Heart left ventricle (tissue), 16 donors: ENCODE measurements around the gene TTI1. TPM values are rescaled to one million over a fixed set of nuclear protein-coding genes. Genes with fewer than 3 reads are reported as not detected.

Source experiments
- ATAC-seq, 4 donors: fragments of 200-7000 bp; cut with Tn5 transposase; one replicate each; pipeline ENCODE4 v1.9.1; 2020 to 2022; ENCODE audit warnings: moderate library complexity in 4 of 4, mild to moderate bottlenecking in 3 of 4, moderate number of reproducible peaks in 1 of 4
- DNase-seq, 5 donors: peaks; one replicate each; pipeline ENCODE4 v3.0.0-alpha.2; 2020
- H3K27ac ChIP-seq, 12 donors: fragments of 200-600 bp; sonication (generic) in 4 of 12; one replicate each; pipeline versions ENCODE4 v1.5.0 to v1.8.0; 2016 to 2022; ENCODE audit warnings: mild to moderate bottlenecking in 2 of 12
- H3K27me3 ChIP-seq, 9 donors: fragments of 200-600 bp; sonication (generic) in 2 of 9; one replicate each; pipeline versions ENCODE4 v1.5.1 to v1.8.0; 2016 to 2022; ENCODE audit warnings: mild to moderate bottlenecking in 3 of 9
- H3K36me3 ChIP-seq, 9 donors: fragments of 200-600 bp; sonication (generic) in 2 of 9; one replicate each; pipeline versions ENCODE4 v1.5.0 to v1.8.0; 2018 to 2022; ENCODE audit warnings: mild to moderate bottlenecking in 2 of 9
- H3K4me1 ChIP-seq, 12 donors: fragments of 200-600 bp; sonication (generic) in 4 of 12; one replicate each; pipeline versions ENCODE4 v1.5.0 to v1.8.0; 2016 to 2022; ENCODE audit warnings: mild to moderate bottlenecking in 3 of 12
- H3K4me3 ChIP-seq, 12 donors: fragments of 200-600 bp; sonication (generic) in 4 of 12; one replicate each; pipeline versions ENCODE4 v1.5.0 to v1.8.0; 2017 to 2022; ENCODE audit warnings: mild to moderate bottlenecking in 9 of 12, moderate library complexity in 4 of 12
- H3K9me3 ChIP-seq, 12 donors: fragments of 200-600 bp; sonication (generic) in 4 of 12; one replicate each; pipeline versions ENCODE4 v1.5.0 to v1.8.0; 2016 to 2022; ENCODE audit warnings: mild to moderate bottlenecking in 1 of 12
- CTCF ChIP-seq, 12 donors: fragments of 200-600 bp; sonication (generic) in 4 of 12; IDR thresholded peaks; one replicate each; pipeline versions ENCODE4 v1.5.0 to v1.8.0; 2018 to 2022; ENCODE audit warnings: antibody characterized with exemption in 12 of 12, mild to moderate bottlenecking in 5 of 12
- POLR2A ChIP-seq, 2 donors: fragments of 450-650 bp; IDR thresholded peaks; one replicate each; pipeline ENCODE4 v1.6.1; 2017; ENCODE audit warnings: antibody characterized with exemption in 2 of 2, mild to moderate bottlenecking in 2 of 2, moderate library complexity in 2 of 2
- WGBS, 4 donors: extraction: QIAGEN DNeasy Blood & Tissue Kit in 2 of 4; methylation state at CpG; one replicate each; pipeline versions ENCODE4 v1.1.5 to v1.1.7; 2013 to 2018; 5-methylcytosine and 5-hydroxymethylcytosine counted together
- intact Hi-C, 10 donors: fragments of 100-400 bp; cut with DNase I; formaldehyde crosslinking; loops; one replicate each; pipeline versions ENCODE4 v1.11.1 to v1.14.2; 2022
- polyA plus RNA-seq, 2 donors: library from polyadenylated mRNA; stranded (reverse); fragments of 200-250 nt; gene quantifications; one replicate each; pipeline ENCODE4 v1.2.3, GENCODE V29; 2013
- total RNA-seq, 9 donors: library from RNA; depleted of rRNA in 2 of 9; stranded (reverse); fragments of >200 nt in 2 of 9; fragmentation: NEBNext Ultra II Directional in 3 of 9; extraction: Animal tissue kit (Norgen Biotek cat#: 25700) in 3 of 9; gene quantifications; one replicate each; pipeline versions ENCODE4 v1.1.0 to v1.2.4, GENCODE V29; 2016 to 2023
- donor health status: ischemic (EF 13 %, LVEDD 7.1; RV severe dilation, severe dysfunction).
- donor health status: healthy with polysubstance abuse.
- donor health status: DM: no; HTN: yes; CAD: no.
- donor health status: DM: no; HTN: no; CAD: no.
- donor health status: ischemic (EF 25% LVEDD 6.9; RV normal size, moderate dysfunction).
- donor health status: ischemic (EF 25% LVEDD 5.7; RV mildly dilated, moderate dysfunction).
- donor health status: healthy.
- donor health status: DM: yes; HTN: yes; CAD: no.
- donor health status: ischemic (EF 35%, LVEDD 5.7; RV mildly dilated, moderate dysfunction).
- donor health status: nonischemic (EF 11% LVEDD 7.7; RV severe dilation, severe dysfunction).
- donor health status: DM: yes; HTN: yes; CAD: no.
- donor health status: PGD.
- donor health status: ischemic (EF 29% LVEDD 5.4; RV normal size, mild dysfunction).
- donor health status: nonischemic (EF 23%, LVEDD 6.1; RV moderate dilation, normal function).

The TTI1 gene
- total and polyA plus RNA-seq, 11 donors, result 7.3 to 13.3 (median 11.0) TPM

GRCh38 chr20:38034961-38035360 is 1.7 kb upstream of the TTI1 start:
- ATAC-seq (no peak), DNase-seq (no peak)
- Histone ChIP-seq H3K27me3 (no peaks in the 10 kb centered on the region), H3K27ac (peak overlapping the region in 2 of 12 donors; percentile 95 to 96), H3K4me1 (peaks cover 6 to 61% (median 47%) of the 10 kb centered on the region in 12 donors), H3K9me3 (no peaks in the 10 kb centered on the region), H3K36me3 (peaks cover 0 to 28% (median 9%) of the 10 kb centered on the region in 9 donors), H3K4me3 (peak overlapping the region in 11 of 12 donors; percentile 69 to 98 (median 86))
- intact Hi-C loops, result loop anchor here in 1 of 10 donors (10.0 kb wide), 1 partner anchor 470 kb away; no protein-coding TSS in a partner anchor
- 74 to 83% (median 76%) methylated on average over 6 of the region's 6 CpGs for WGBS, 4 donors
- TF ChIP-seq CTCF (IDR thresholded peaks at IDR 0.05), result no peak

DNA sequence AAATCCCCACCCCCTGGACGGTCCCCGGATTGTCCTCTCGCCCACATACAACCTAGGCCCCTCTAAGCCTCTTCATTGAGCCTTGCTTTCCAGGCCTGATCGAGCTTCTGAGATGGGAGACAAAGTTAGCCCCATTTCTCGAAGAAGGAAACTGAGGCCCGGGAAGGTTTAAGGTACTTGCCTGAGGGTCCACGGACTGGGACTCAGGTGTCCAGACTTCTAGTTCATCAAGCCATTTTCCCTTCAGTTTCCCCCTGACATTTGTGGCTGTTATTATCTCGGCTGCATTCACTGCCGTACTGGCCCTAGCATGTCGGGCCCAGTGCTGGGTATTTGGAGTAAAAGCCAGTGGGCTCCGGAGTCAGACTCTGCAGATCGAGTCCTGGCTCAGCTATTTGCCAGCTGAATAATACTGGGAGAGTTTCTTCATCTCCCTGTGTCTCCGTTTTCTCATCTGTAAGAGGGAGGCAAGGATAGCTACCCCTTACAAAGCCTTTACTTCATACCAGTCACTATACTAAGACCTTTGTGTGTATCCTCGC is 923 bp upstream of the TTI1 start:
- Histone ChIP-seq H3K27ac (peak overlapping the region; percentile 88 to 100 (median 95)), H3K9me3 (peaks cover 0 to 6% (median 0%) of the 10 kb centered on the region in 12 donors), H3K36me3 (peaks cover 0 to 23% (median 6%) of the 10 kb centered on the region in 9 donors), H3K27me3 (no peaks in the 10 kb centered on the region), H3K4me1 (peaks cover 6 to 61% (median 47%) of the 10 kb centered on the region in 12 donors), H3K4me3 (peak overlapping the region; percentile 42 to 98 (median 84))
- intact Hi-C loops, result loop anchor here in 1 of 10 donors (10.0 kb wide), 1 partner anchor 469 kb away; no protein-coding TSS in a partner anchor
- DNase-seq (no peak), ATAC-seq (peak; percentile 2 to 28 (median 22))
- TF ChIP-seq CTCF (IDR thresholded peaks at IDR 0.05), result no peak
- TF ChIP-seq POLR2A (IDR thresholded peaks at IDR 0.05), result no peak
- WGBS, 4 donors, result 7 to 11% (median 9%) methylated on average over 14 of the region's 14 CpGs

DNA sequence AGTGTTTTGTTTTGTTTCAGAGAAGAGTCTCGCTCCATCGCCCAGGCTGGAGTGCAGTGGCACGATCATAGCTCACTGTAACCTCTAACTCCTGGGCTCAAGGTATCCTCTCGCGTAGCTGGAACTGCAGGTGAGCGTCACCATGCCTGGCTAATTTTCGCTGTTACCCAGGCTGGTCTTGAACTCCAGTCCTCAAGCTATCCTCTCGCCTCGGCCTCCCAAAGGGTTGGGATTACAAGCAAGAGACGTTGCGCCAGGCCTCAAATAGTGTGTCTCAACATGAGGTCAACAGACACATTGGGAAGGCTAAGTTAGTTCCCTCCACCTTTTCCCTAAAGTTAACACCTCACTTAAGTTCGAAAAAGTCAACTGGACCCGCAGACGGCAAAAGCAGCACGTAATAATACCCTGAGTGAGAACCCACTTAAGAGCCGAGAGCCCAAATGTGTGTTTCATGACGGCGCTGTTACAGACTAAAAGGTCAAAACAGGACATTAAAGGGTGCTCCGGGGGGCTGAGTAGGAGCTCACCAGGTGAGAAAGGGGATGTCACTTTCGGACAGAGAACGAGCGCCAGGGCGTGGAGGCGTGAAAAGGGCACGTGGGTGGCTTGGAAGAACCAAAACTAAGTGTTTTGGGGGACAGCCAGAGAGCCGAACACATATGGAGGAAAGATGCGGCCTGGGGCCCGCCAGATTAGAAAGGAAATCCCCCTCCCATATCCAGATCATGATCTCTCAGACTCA is 499 bp downstream of the TTI1 start:
- peaks cover 6 to 57% (median 46%) of the 10 kb centered on the region in 12 donors for H3K4me1 ChIP-seq
- H3K9me3 ChIP-seq, result peaks cover 0 to 6% (median 0%) of the 10 kb centered on the region in 12 donors
- peaks cover 0 to 23% (median 6%) of the 10 kb centered on the region in 9 donors for H3K36me3 ChIP-seq
- WGBS, 4 donors, result 25 to 32% (median 29%) methylated on average over 24 to 28 of the region's 28 CpGs
- intact Hi-C loops, result loop anchor here in 1 of 10 donors (10.0 kb wide), 1 partner anchor 468 kb away; no protein-coding TSS in a partner anchor
- TF ChIP-seq POLR2A (IDR thresholded peaks at IDR 0.05), result no peak
- no peak for TF ChIP-seq CTCF (IDR thresholded peaks at IDR 0.05)
- H3K27ac ChIP-seq, result peak overlapping the region; percentile 88 to 100 (median 95)
- H3K27me3 ChIP-seq, result no peaks in the 10 kb centered on the region
- DNase-seq (peak in 2 of 5 donors; percentile 34 to 61), ATAC-seq (peak in 1 of 4 donors; percentile 49)
- H3K4me3 ChIP-seq, result peak overlapping the region; percentile 42 to 98 (median 84)

DNA sequence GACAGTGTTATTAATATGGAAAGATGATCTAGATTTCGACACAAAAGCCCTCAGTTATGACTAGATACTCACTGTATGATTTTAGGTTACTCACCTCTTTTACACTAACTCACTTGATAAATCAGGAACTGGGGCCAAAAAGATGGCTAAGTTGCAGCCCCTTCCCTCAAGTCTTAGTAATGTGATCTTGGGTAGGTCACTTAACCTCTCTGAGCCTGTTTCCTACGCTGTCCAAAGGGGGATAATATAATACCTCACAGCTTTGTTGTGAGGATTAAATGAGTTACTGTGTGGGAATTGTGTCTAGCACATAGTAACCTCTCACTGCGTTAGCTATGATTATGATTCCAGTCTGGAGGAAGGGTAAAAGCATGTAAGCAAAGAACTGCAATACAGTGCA is 1.3 kb downstream of the TTI1 start:
- no peak for ATAC-seq

More for the DNA sequence above, 1.3 kb downstream of the TTI1 start:
- peak overlapping the region in 4 of 12 donors; percentile 15 to 86 (median 72) for H3K4me3 ChIP-seq
- H3K4me1 ChIP-seq, result peaks cover 5 to 49% (median 40%) of the 10 kb centered on the region in 12 donors
- peaks cover 0 to 19% (median 5%) of the 10 kb centered on the region in 9 donors for H3K36me3 ChIP-seq
- H3K9me3 ChIP-seq, result peaks cover 0 to 6% (median 0%) of the 10 kb centered on the region in 12 donors
- DNase-seq, result no peak
- no peaks in the 10 kb centered on the region for H3K27me3 ChIP-seq
- TF ChIP-seq POLR2A (IDR thresholded peaks at IDR 0.05), result no peak
- TF ChIP-seq CTCF (IDR thresholded peaks at IDR 0.05), result no peak
- 92 to 97% (median 95%) methylated on average over 3 of the region's 3 CpGs for WGBS, 4 donors
- no peak overlapping the region for H3K27ac ChIP-seq
- intact Hi-C loops, result loop anchor here in 1 of 10 donors (10.0 kb wide), 1 partner anchor 467 kb away; no protein-coding TSS in a partner anchor
